Activated CD8-positive, alpha-beta memory T cell treated with anti-CD3 and anti-CD28 coated beads for 1 hour (primary cell): ENCODE results near the gene ZNF276.
"Not testable (repeated sequence)": the region's sequence is repeated elsewhere in the genome, so short reads cannot be mapped to it uniquely, and the experiment has no call there.

Source experiments
- DNase-seq, 2 donors: peaks; one replicate each; pipeline ENCODE4 v3.0.0-alpha.2; 2020; ENCODE audit warnings: low read depth in 1 of 2; ENCODE audit errors: extremely low read depth in 1 of 2

Gene ZNF276, protein sequence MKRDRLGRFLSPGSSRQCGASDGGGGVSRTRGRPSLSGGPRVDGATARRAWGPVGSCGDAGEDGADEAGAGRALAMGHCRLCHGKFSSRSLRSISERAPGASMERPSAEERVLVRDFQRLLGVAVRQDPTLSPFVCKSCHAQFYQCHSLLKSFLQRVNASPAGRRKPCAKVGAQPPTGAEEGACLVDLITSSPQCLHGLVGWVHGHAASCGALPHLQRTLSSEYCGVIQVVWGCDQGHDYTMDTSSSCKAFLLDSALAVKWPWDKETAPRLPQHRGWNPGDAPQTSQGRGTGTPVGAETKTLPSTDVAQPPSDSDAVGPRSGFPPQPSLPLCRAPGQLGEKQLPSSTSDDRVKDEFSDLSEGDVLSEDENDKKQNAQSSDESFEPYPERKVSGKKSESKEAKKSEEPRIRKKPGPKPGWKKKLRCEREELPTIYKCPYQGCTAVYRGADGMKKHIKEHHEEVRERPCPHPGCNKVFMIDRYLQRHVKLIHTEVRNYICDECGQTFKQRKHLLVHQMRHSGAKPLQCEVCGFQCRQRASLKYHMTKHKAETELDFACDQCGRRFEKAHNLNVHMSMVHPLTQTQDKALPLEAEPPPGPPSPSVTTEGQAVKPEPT

DNA sequence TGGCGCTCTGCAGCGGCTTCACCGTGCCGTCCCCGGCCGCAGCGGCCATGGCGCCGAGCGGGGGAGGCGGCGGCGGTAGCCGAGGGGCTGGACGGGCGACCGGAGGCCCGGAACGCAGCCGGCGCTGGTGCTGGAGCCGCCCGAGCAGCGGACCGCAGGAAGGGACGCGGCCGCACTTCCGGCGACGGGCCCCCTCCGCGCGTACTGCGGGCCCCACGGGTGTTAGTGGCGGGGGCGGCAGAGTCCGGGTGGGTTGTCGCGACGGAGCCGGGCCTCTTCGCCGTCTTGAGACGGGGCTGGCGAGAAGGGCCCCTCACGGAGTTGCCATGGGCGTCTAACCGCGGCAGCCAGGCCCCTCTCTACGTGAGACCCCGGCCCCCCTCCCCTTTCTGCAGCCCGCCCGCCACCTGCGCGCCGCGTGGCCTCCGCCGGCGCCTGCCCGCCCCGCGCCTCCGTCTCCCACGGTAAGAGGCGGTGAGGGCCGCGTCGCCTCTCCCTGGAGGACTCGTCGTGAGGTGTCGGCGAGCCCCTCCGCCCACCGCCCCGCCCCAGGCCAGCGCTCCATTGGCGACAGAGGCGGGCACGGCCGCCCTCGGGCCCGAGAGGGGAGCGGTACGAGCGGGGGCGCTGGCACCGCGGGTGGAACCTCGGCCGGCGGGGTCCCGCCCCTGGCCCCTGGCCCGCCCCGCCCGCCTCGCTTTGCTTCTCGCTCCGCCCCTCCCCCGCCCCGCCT lies at the start of gene ZNF276, which contains the start of gene VPS9D1:
TSS of gene ZNF276 (plus strand) at position 725 of the 733 bp plus-strand sequence. CDS start 104 bp downstream, outside the sequence.
TSS of gene VPS9D1 (minus strand) at position 86 of the 733 bp plus-strand sequence. CDS start at position 49, 37 bp downstream.
- DNase-seq, result peak in 1 of 2 donors; percentile 82

DNA sequence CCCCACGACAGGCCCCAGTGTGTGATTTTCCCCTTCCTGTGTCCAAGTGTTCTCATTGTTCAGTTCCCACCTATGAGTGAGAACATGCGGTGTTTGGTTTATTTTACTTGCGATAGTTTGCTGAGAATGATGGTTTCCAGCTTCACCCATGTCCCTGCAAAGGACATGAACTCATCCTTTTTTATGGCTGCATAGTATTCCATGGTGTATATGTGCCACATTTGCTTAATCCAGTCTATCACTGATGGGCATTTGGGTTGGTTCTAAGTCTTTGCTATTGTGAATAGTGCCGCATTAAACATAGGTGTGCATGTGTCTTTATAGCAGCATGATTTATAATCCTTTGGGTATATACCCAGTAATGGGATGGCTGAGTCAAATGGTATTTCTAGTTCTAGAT lies 49.8 kb upstream of the ZNF276 start:
- not testable (repeated sequence) for DNase-seq

DNA sequence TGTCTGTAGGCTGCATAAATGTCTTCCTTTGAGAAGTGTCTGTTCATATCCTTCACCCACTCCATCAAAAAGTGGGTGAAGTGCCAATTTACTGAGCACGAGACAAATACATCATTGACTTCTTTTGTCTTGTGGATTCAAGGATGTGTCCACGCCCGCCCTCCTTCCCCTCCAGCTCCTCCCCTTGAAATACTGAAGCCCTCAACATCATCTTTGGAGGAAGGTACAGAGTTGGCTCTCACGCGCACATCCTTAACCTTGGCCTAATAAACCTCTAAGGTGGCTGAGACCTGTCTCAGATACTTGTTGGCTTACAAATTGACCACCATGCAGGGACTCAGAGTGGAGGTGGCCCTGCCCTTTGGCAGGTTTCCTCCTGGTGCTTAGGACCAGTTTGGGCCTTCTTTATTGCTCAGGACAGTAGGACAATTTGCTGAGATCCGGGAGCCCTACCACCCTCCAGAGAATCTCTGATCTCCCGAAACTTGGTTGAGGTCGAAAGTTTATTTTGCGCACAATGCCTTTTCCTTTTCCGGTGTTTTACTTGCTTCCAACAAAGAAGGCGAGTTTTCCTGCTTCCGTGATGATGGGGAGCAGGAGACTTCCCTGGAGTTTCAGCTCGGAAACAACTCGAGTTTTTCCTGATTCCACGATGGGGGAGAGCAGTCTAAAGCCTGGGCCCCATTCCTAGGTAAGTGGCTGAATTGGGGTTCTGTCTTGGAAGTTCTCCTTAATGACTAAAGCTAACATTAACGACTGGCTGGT lies 49.0 kb upstream of the ZNF276 start:
- DNase-seq, result no peak

DNA sequence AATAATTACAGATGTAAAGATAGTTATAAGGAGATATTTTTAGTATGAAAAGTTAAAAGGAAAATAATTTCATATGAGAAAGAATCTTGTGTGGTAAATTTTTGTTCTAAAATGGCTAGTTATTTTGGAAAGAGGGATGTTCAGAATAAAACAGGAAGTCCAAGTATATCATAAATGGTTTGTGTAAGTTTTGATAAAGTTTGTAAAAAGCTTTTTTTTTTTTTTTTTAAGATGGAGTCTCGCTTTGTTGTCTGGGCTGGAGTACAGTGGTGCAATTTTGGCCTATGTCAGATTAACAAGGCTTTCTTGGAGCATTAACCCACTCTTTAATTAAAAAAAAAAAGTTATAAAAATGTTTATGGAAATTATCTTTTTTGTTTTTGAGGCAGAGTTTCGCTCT lies 43.1 kb upstream of the ZNF276 start:
- DNase-seq, result no peak

DNA sequence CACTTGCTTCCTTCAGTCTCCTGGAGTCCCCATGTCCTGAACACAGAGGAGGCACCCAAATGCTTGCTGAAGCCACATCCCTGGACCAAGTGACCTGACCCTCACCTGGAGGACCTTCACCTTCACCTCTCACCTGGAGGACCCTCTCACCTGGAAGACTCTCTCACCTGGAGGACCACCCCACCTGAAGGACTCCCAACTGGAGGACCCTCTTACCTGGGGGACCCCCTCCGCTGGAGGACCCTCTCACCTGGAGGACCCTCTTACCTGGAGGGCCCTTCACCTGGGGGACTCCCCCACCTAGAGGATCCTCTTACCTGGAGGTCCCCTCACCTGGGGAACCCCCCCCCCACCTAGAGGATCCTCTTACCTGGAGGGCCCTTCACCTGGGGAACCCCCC lies 35.4 kb upstream of the ZNF276 start:
- no peak for DNase-seq

DNA sequence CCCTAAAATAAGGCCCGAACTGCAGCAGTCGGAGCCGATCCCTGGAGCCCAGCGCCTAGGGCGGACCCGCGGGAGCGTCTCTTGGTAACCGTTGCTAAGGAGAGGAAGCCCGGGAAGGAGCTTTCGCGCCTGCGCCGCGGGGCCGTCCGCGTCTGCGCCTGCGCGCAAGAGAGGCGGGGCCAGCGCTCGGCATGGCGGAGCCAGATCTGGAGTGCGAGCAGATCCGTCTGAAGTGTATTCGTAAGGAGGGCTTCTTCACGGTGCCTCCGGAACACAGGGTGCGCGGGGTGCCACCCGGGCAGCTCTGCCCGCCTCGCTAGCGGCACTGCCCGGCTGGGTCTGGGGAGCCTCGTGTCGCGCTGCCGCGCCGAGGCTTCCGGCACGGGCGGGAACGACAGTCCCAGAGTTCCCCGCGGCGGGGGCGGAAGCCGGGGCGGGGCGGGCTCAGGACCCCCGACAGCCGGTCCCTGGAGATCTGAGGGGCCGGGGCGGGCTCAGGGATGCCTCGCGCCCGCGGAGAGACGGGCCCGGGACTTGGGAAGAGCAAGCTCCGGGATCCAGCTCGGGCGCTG lies 34.7 kb upstream of the ZNF276 start, which contains the start of gene CDK10:
TSS of gene CDK10 (plus strand) at position 170 of the 572 bp plus-strand sequence. CDS start at position 192, 22 bp downstream.
- DNase-seq, result peak; percentile 36 to 85

DNA sequence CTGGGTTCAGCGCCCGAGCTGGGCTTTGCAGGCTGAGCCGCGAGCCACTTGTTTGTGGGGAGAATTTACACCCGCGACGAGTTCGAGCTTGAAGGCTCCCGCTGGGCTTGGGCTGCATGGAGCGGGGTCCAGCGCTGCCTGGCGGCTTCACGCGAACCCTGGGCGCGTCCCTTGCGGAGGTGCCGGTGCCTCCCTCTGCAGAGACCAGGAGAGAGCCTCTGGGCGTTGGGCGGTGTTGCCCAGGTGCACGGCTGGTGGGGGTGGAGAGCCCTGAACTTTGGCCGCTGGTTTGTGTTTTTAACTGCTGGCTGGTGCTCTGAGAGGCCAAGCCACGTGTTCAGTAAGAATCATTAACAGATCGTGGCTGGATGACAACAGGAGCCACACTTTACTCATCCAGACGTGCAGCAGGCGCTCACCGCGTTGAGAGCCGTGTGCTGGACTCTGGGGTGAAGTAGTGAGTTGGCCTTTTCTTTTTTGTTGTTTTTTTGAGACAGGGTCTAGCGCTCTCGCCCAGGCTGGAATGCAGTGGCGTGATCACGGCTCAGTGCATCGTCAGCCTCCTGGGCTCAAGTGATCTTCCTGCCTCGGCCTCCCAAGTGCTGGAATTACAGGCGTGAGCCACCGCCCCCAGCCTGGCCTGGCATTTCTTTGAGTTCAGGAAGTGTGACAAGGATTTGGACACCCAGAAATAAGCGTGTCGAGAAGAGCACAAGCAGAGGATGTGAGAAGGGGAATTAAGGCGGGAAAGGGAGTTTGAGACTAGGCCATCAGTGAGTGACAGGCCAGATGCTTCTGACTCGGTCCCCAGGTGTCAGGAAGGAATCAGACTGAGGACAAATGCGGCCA lies 34.0 kb upstream of the ZNF276 start:
- DNase-seq, result no peak

DNA sequence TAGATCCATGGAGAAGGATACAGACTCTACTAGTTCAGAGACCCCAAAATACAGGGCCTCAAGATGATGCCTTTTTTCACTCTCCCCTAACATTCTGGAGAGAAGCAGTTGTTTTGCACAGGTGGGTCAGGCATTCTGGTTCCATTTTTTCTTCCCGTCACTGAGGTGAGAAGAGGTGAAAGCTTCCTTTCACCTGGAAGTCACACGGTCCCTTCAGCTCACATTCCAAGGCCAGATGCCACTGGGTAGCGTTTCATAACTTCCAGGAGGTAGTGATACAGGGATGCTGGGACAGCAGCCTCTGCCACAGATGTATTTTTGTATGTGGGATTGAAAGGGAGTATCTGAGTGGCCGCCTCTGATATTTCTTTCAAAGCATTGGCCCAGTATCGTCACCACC lies 32.9 kb upstream of the ZNF276 start:
- no peak for DNase-seq

DNA sequence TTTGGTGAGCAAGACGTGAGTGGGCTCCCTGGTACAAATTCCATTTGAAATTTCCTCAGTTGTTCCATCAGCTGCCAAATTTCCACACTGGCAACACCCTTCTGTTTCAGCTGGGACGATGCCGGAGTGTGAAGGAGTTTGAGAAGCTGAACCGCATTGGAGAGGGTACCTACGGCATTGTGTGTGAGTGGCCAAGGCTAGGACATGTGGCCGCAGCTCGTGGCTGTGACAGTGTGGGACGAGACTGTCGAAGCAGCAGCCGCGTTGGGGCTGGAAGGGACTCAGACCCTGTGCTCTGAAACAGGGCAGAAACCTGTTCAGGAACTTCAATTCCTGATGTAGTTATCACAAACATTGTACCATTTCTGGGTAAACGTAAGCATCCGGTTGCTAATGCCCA lies 32.2 kb upstream of the ZNF276 start:
- DNase-seq, result no peak

DNA sequence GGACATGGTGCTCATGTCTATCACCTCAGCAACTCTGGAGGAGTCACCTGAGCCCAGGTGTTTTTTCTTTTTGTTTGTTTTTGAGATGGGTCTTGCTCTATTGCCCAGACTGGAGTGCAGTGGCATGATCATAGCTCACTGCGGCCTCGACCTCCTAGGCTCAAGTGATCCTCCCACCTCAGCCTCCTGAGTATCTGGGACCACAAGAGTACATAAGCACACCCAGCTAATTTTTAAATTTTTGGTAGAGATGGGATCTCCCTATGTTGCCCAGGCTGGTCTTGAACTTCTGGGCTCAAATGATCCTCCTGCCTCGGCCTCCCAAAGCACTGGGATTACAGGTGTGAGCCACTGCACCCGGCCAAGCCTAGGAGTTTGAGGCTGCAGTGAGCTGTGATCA lies 31.7 kb upstream of the ZNF276 start:
- DNase-seq, result not testable (repeated sequence)

DNA sequence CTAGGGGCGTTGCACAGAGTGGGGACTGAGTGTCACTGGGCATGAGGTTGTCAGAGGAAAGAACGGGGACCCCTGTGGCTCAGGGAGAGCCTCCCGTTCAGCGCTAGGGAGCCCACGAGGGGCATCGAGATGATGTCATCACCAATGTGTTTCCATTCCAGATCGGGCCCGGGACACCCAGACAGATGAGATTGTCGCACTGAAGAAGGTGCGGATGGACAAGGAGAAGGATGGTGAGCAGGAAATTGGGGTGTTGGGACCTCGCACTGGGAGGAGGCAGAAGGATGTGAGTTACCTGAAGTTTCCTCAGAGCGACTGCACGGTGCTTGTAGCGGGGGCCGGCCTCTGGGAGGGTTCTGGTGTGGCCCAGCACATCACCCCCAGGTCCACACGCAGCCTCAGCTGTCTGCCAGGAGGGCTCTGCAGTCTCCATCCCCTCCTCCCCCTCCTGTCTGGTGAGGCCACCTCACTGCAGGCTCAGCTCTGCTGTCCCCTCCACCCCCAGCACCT lies 30.9 kb upstream of the ZNF276 start:
- DNase-seq, result no peak

DNA sequence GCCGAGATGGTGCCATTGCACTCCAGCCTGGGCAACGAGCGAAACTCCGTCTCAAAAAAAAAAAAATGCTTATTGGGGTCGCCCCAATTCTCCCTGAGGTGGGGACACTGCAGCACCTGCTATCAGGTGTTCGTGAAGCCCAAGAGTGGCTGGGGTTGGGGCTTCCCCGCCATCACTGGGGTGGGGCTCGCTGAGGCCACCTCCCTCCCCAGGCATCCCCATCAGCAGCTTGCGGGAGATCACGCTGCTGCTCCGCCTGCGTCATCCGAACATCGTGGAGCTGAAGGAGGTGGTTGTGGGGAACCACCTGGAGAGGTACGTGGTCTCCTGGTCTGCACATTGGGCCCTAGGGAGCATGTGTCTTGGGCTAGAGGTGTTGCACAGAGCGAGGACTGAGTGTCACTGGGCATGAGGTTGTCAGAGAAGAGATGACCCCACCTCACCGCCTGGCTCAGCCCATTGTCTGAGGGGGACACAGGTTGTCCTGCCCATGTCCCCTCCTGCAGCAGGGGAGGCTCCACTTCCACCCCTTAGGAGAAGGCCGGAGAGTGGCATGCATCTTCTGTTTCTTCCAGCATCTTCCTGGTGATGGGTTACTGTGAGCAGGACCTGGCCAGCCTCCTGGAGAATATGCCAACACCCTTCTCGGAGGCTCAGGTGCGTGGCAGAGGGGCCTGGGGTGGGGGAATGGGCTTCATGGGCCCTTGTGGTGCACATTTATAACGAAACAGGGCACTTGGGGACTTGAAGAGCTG lies 29.9 kb upstream of the ZNF276 start:
- no peak for DNase-seq

DNA sequence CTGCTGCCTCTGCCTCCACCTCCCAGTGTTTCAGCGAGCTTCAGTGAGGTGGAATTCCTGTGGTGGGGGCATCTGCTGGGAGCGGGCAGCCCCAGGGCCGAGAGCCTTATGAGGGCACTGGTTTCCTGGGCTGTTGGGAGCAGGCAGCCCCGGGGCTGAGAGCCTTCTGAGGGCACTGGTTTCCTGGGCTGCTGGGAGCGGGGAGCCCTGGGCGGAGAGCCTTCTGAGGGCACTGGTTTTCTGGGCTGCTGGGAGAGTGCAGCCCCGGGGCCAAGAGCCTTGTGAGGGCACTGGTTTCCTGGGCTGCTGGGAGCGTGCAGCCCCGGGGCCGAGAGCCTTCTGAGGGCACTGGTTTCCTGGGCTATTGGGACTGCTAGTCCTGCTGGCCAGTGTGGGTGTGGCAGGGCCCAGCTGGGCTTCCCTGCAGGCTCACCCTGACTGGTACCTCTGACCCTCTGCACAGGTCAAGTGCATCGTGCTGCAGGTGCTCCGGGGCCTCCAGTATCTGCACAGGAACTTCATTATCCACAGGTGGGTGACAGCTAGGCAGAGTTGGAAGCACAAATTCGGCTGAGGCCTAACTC lies 29.3 kb upstream of the ZNF276 start:
- DNase-seq, result no peak

DNA sequence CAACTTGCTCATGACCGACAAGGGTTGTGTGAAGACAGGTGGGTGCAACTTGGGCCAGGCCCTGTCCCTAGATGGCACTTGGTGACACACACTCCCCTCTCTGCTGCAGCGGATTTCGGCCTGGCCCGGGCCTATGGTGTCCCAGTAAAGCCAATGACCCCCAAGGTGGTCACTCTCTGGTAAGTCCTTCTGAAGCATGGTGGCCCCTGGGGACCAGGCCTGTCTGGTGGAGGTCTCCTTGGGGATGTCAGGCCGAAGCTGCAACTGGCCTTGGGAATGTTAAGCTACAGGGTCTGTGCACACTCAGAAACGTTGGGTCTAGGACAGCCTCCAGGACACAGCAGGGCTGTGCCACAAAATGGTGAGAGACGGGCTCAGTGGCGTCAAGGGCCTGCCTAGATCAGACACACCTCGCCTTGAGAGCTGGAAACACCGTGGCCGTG lies 28.0 kb upstream of the ZNF276 start:
- no peak for DNase-seq

DNA sequence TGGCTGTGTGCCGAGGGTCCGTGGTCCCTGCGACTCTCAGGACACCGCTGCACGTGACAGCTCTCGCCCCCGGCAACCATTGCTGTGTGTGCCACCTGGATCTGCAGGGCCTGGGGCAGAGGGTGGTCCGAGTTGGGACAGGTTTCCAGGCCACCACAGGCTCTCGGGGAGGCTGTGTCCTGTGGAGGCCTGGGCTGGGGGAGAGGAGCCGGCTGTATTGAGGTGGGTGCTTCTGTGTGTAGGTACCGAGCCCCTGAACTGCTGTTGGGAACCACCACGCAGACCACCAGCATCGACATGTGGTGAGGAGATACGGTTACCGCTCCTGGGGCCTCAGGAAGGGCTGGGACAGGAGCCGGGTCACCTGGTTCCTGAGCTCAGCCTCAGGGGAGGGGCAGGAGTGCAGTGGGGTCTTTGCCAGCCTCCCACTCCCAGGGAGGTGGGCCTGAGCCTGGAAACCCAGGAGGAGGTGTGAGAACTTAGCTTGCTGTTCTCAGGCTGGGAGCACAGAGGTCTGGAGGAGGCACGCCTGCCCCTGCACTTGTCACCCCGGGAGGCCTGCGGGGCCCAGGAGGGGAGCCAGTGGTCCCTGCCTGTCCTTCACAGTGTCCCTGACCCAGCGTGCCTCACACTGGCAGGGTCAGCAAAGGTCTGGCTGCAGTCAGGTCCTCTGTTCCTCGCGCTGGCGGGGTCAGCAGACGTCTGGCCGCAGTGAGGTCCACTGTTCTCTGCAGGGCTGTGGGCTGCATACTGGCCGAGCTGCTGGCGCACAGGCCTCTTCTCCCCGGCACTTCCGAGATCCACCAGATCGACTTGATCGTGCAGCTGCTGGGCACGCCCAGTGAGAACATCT lies 27.2 kb upstream of the ZNF276 start:
- no peak for DNase-seq

DNA sequence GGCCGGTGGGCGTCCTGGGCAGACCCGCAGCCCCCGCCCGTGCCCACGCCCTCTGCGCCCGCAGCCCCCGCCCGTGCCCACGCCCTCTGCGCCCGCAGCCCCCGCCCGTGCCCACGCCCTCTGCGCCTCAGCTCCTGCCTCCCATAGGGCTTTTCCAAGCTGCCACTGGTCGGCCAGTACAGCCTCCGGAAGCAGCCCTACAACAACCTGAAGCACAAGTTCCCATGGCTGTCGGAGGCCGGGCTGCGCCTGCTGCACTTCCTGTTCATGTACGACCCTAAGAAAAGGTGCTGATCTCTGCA lies 26.6 kb upstream of the ZNF276 start:
- DNase-seq, result not testable (repeated sequence)

DNA sequence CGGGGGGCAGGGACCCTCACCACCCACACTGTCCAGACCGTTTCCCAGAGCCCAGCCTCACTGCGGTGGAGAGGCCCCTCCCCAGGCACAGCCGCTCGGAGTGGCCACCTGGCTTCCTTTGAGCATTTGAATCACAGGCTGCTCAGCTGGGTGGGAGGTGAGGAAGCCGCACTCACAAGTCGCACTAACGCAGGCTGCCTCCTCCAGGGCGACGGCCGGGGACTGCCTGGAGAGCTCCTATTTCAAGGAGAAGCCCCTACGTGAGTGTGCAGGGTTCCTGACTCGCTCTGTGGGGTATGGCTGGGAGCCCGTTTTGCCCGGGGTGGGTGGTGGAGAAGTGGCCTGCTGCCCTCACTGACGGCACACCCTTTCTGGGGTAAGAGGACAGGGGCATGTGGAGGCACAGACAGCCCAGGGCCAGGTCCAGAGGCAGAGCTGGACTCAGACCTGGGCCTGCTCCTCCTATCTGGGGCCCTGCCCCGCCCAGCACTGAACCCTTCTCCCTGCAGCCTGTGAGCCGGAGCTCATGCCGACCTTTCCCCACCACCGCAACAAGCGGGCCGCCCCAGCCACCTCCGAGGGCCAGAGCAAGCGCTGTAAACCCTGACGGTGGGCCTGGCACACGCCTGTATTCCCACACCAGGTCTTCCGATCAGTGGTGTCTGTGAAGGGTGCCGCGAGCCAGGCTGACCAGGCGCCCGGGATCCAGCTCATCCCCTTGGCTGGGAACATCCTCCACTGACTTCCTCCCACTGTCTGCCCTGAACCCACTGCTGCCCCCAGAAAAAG lies 26.1 kb upstream of the ZNF276 start:
- DNase-seq, result no peak
